ENCODE data around the gene DSG4.

DNA sequence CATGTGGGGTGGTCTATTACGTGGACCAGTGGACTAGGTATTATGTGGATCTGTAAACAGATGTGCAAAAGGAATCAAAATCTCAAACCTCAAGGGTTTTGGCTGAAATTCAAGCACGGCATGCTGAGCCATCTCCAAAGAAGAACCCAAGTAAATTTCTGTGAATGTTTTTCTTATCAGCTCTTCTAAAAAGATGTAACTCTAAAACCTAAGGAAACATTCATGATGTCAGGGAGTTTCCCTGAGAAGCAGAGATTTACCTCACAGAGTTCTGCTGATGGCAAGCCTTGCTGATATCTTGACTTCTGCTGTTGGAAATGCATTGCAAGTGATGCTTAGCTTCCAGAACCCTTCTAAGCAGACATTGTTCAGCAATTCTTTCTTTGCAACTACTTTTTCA, 21.6 kb downstream of the DSG4 start:
- TF ChIP-seq, protein P1, sequence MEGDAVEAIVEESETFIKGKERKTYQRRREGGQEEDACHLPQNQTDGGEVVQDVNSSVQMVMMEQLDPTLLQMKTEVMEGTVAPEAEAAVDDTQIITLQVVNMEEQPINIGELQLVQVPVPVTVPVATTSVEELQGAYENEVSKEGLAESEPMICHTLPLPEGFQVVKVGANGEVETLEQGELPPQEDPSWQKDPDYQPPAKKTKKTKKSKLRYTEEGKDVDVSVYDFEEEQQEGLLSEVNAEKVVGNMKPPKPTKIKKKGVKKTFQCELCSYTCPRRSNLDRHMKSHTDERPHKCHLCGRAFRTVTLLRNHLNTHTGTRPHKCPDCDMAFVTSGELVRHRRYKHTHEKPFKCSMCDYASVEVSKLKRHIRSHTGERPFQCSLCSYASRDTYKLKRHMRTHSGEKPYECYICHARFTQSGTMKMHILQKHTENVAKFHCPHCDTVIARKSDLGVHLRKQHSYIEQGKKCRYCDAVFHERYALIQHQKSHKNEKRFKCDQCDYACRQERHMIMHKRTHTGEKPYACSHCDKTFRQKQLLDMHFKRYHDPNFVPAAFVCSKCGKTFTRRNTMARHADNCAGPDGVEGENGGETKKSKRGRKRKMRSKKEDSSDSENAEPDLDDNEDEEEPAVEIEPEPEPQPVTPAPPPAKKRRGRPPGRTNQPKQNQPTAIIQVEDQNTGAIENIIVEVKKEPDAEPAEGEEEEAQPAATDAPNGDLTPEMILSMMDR (conservative IDR thresholded peaks at IDR 0.05; ENCODE audit: low read length), result no peak
- no peak for TF ChIP-seq EZH2phosphoT487 (IDR thresholded peaks at IDR 0.05; ENCODE audit: borderline replicate concordance, low read depth, low read length)

All from OCI-LY7 (cell line).